Stimulated activated CD4-positive, alpha-beta T cell treated with anti-CD3 and anti-CD28 coated beads, TNF-alpha, amount 100 ng/mL, for 4 hours (primary cell): Measurements from ENCODE around the gene IGLL1.
"Not testable (repeated sequence)": the region's sequence is repeated elsewhere in the genome, so short reads cannot be mapped to it uniquely, and the experiment has no call there.

Experiments
- DNase-seq, 3 experiments: peaks; one replicate each; pipeline ENCODE4 v3.0.0-alpha.2; 2020; ENCODE audit warnings: low read depth in 3 of 3

The IGLL1 gene

GRCh38 chr22:23579870-23580575 lies at the start of gene IGLL1:
IGLL1 (minus strand) TSS chr22:23580290; CDS start chr22:23580190, 100 bp downstream.
- no peak for DNase-seq

- DNase-seq, result not testable (repeated sequence)
Observed at GRCh38 chr22:23628056-23628743, 48.1 kb upstream of the IGLL1 start.

GRCh38 chr22:23627401-23628055 lies 47.4 kb upstream of the IGLL1 start:
- peak; percentile 18 to 42 (median 20) for DNase-seq

- no peak for DNase-seq
Observed at GRCh38 chr22:23626286-23626975, 46.3 kb upstream of the IGLL1 start.

- no peak for DNase-seq
Observed at GRCh38 chr22:23622634-23623033, 42.5 kb upstream of the IGLL1 start.

- not testable (repeated sequence) for DNase-seq
Observed at GRCh38 chr22:23621916-23622315, 41.8 kb upstream of the IGLL1 start.

- no peak for DNase-seq
Observed at GRCh38 chr22:23621082-23621780, 41.1 kb upstream of the IGLL1 start.

- no peak for DNase-seq
Observed at GRCh38 chr22:23613193-23613972, 33.3 kb upstream of the IGLL1 start.

- no peak for DNase-seq
Observed at GRCh38 chr22:23609983-23610781, 30.1 kb upstream of the IGLL1 start.

GRCh38 chr22:23608583-23608982 lies 28.5 kb upstream of the IGLL1 start:
- no peak for DNase-seq

GRCh38 chr22:23606204-23607131 lies 26.4 kb upstream of the IGLL1 start:
- no peak for DNase-seq

- no peak for DNase-seq
Observed at GRCh38 chr22:23604939-23605712, 25.0 kb upstream of the IGLL1 start.

- DNase-seq, result no peak
Observed at GRCh38 chr22:23603266-23603665, 23.2 kb upstream of the IGLL1 start.

GRCh38 chr22:23598805-23599518 lies 18.9 kb upstream of the IGLL1 start:
- no peak for DNase-seq

GRCh38 chr22:23597576-23598268 lies 17.6 kb upstream of the IGLL1 start:
- DNase-seq, result not testable (repeated sequence)

GRCh38 chr22:23595904-23596303 lies 15.8 kb upstream of the IGLL1 start:
- DNase-seq, result not testable (repeated sequence)

- no peak for DNase-seq
Observed at GRCh38 chr22:23591846-23592245, 11.8 kb upstream of the IGLL1 start.
